Measurements from ENCODE around the gene RAX.
A peak's percentile ranks its signal among the peaks of the same experiment; 100 is the strongest.
"Not testable (repeated sequence)": the region's sequence is repeated elsewhere in the genome, so short reads cannot be mapped to it uniquely, and the experiment has no call there.

RAX gene

DNA sequence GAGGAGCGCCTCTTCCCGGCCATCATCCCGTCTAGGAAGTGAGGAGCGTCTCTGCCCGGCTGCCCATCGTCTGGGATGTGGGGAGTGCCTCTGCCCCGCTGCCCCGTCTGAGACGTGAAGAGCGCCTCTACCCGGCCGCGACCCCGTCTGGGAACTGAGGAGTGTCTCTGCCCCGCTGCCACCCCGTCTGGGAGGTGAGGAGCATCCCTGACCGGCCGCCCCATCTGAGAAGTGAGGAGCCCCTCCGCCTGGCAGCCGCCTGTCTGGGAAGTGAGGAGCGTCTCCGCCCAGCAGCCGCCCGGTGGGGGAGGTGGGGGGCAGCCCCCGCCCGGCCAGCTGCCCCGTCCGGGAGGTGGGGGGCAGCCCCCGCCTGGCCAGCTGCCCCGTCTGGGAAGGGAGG lies 17.8 kb downstream of the RAX start:
- ATAC-seq (replicated peaks); H3K4me3 Mint-ChIP-seq; DNase-seq; H3K9me3 Mint-ChIP-seq; H3K4me1 Mint-ChIP-seq (ENCODE audit: low read depth in 2 of 2); H3K36me3 Mint-ChIP-seq (ENCODE audit: insufficient read depth); H3K27ac Mint-ChIP-seq: not testable (repeated sequence)
- H3K27me3 Mint-ChIP-seq: peaks cover 45 to 77% of the 10 kb centered on the region in 2 donors

DNA sequence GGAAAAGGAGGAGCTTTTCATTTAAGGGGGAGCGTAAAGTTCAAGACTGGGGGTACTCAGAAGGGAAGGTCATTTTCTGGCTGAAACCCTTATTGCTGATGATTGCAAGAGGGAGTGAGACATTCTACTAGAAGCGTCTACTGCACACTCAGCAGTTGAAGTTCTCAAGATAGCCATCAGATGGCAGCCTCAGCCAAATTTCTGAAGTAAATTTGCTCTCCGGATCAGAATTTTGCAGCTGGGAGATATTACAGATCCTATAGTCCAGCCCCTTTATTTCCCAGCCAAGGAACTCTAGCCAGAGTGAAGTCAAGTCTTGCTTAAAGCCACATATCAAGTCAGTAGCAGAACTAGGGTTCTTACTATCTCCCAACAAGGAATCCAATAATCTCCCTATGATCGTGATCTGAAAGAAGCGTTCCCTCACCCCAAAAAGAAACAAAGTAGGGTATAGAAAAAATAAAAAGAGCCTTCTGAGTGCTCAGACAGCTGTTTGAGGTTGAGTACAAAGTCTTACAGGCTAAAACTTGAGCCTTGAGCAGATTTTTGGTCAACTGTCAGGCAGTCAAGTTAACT lies 24.0 kb downstream of the RAX start:
- ATAC-seq (replicated peaks) (no peak), DNase-seq (peak in 1 of 3 experiments; percentile 9)
- Mint-ChIP-seq H3K4me1 (ENCODE audit: low read depth in 2 of 2) (no peaks in the 10 kb centered on the region), H3K36me3 (ENCODE audit: insufficient read depth) (no peaks in the 10 kb centered on the region), H3K27me3 (peaks cover 51 to 57% of the 10 kb centered on the region in 2 donors), H3K4me3 (no peak overlapping the region), H3K27ac (no peak overlapping the region), H3K9me3 (no peaks in the 10 kb centered on the region)

DNA sequence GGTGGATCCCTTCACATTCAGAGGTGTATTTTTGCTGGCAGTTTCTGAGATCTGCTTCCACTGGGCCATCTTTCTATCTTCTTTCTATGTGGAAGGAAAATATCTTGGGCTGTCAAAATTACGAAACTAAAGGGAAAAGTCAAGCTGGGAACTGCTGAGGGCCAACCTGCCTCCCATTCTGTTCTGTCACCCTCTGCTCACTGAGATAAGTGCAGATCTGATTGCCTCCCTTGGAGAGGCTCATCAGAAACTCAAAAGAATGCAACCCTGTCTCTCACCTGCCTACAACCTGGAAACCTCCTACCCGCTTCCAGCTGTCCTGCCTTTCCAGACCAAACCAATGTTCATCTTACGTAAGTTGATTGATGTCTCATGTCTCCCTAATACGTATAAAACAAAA lies 26.5 kb downstream of the RAX start:
- H3K4me1 Mint-ChIP-seq (ENCODE audit: low read depth in 2 of 2): no peaks in the 10 kb centered on the region
- H3K36me3 Mint-ChIP-seq (ENCODE audit: insufficient read depth): no peaks in the 10 kb centered on the region
- no peak for ATAC-seq (replicated peaks)
- no peaks in the 10 kb centered on the region for H3K9me3 Mint-ChIP-seq
- H3K27ac Mint-ChIP-seq: no peak overlapping the region
- H3K27me3 Mint-ChIP-seq: peaks cover 32 to 49% of the 10 kb centered on the region in 2 donors
- no peak overlapping the region for H3K4me3 Mint-ChIP-seq
- no peak for DNase-seq

DNA sequence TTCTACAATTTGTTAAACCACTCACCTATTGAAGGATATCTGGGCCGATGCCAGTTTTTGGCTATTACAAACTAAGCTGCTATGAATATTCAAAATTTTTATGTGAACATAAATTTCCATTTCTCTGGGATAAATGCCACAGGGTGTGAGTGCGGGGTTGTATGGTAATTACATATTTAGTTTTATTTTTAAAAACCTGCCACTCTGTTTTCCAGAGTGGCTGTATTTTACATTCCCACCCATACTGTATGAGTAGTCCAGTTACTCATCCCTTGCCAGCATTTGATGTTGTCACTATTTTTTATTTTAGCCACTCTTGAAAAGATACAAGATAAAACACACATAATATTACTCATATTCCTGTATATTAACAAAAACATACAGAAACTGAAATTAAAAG lies 30.3 kb downstream of the RAX start:
- Mint-ChIP-seq H3K27ac (no peak overlapping the region), H3K36me3 (ENCODE audit: insufficient read depth) (no peaks in the 10 kb centered on the region), H3K9me3 (peaks cover 0 to 2% of the 10 kb centered on the region in 2 donors), H3K4me3 (no peak overlapping the region), H3K4me1 (ENCODE audit: low read depth in 2 of 2) (no peaks in the 10 kb centered on the region), H3K27me3 (peaks cover 29 to 39% of the 10 kb centered on the region in 2 donors)
- DNase-seq (no peak), ATAC-seq (replicated peaks) (no peak)

DNA sequence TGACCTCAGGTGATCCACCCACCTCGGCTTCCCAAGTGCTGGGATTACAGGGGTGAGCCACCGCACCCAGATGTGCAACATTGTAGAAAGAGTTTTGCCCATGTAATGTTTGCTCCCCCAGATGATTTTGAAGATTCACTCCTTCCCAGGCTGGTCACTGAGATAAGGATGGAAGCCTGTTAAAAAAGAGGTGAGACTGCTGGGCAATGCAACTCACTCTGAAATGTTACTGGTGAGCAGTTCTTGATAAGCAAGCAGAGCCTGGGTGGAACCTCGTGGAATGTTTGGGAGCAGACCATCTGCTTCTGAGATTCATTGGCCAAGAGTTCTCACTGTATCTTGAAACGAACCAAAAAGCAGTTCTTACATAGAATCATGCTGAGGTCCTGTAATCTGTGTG lies 33.6 kb downstream of the RAX start:
- Mint-ChIP-seq H3K27me3 (peaks cover 31 to 39% of the 10 kb centered on the region in 2 donors), H3K4me3 (no peak overlapping the region), H3K4me1 (ENCODE audit: low read depth in 2 of 2) (no peaks in the 10 kb centered on the region), H3K36me3 (ENCODE audit: insufficient read depth) (no peaks in the 10 kb centered on the region), H3K9me3 (peaks cover 0 to 2% of the 10 kb centered on the region in 2 donors), H3K27ac (no peak overlapping the region)
- no peak for ATAC-seq (replicated peaks)
- no peak for DNase-seq

DNA sequence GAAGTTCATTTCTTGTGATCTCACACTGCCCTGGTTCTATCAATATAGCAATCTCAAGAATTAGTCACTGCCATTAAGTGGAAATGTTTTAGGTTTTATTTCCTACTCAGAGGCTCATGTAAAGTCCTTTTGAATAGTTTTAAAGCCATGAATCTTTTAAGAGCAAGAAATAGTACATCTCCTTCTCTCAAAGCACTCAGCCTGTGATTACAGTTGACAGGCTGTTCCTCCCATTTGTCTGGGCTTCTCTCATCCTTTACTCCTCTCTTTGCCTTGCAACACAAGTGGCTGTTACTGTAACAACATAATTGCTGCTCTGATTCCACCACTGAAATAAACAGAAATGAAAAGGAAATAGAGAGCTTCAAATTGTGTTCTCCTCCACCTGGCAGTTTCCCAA lies 34.9 kb downstream of the RAX start:
- Mint-ChIP-seq H3K36me3 (ENCODE audit: insufficient read depth) (no peaks in the 10 kb centered on the region), H3K9me3 (peaks cover 0 to 2% of the 10 kb centered on the region in 2 donors), H3K27me3 (peaks cover 21 to 39% of the 10 kb centered on the region in 2 donors), H3K4me1 (ENCODE audit: low read depth in 2 of 2) (no peaks in the 10 kb centered on the region), H3K4me3 (no peak overlapping the region), H3K27ac (no peak overlapping the region)
- ATAC-seq (replicated peaks) (no peak), DNase-seq (no peak)

DNA sequence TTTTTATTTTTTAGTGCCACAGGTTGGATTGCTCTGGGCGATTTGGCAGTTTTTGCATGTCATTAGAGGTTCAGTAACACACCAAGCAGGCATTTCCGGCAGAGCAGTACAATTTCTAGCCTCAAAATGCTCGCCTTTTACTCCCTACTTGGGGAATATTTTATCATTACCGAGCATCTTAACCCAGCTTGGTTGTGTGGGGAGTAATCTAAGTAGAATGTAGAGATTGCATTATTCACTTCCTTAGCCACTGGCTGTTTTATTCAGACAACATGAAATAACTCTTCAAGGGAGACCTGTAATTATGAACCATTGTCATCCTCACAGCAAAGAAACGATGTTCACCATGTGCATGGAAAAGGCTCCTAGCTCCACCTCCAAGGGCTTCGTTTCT lies 40.2 kb downstream of the RAX start:
- H3K4me3 Mint-ChIP-seq: no peak overlapping the region
- H3K27me3 Mint-ChIP-seq: peaks cover 49 to 61% of the 10 kb centered on the region in 2 donors
- H3K4me1 Mint-ChIP-seq (ENCODE audit: low read depth in 2 of 2): no peaks in the 10 kb centered on the region
- H3K27ac Mint-ChIP-seq: no peak overlapping the region
- no peak for ATAC-seq (replicated peaks)
- no peaks in the 10 kb centered on the region for H3K9me3 Mint-ChIP-seq
- DNase-seq: no peak
- H3K36me3 Mint-ChIP-seq (ENCODE audit: insufficient read depth): no peaks in the 10 kb centered on the region

DNA sequence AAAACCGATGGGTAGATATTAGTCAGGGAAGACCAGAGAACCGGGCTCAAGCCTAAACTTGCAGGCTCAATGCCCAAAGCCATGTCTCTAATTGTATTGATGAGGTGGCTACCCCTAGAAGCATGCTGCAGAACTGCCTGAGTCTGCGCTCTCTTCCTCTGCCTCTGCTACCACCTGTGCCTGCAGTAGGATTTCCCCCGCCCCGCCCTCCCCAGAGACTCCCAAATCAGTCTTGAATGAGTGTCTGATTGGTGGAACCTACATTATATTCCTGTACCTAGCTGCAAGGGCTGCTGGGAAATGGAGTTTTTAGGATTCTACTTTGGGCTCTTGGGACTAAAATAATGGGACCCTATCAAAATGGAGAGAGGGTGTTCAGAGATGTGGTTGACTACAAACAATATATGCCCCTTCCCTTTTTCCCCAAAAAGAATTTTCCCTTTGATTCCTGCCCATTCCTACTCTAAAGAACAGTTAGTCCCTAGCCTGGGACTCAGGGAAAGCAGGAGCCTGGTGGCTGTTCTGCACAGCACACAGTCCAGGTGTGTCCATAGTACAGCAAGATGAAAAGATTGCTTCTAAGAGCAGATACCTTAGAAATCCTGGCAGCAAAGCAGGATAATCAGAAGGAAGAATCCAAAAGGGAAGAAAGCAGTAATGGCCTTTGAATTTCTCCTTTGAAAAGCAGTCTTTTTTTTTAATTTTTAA lies 40.8 kb downstream of the RAX start:
- DNase-seq: no peak
- no peak overlapping the region for H3K27ac Mint-ChIP-seq
- no peaks in the 10 kb centered on the region for H3K9me3 Mint-ChIP-seq
- H3K4me1 Mint-ChIP-seq (ENCODE audit: low read depth in 2 of 2): no peaks in the 10 kb centered on the region
- no peak overlapping the region for H3K4me3 Mint-ChIP-seq
- H3K36me3 Mint-ChIP-seq (ENCODE audit: insufficient read depth): no peaks in the 10 kb centered on the region
- no peak for ATAC-seq (replicated peaks)
- H3K27me3 Mint-ChIP-seq: peaks cover 52 to 58% of the 10 kb centered on the region in 2 donors

DNA sequence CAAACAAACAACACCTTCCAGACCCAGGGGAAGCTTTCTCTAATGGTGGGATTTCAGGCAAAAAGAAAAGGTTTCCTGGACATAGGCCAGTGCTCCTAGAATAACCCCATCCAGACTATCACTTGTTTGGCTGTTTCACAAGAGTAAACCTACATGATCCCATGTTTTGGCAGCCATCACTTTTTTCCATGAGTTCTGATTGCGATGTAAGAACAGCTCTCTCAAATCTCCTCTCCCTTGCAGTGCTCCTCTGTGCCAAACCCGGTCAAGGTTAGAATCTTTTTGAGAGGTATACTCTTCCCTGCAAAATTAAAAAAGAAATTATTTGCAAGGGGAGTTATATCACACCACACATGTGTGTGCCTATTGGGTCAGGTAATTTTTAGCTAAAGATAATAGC lies 41.4 kb downstream of the RAX start:
- no peak overlapping the region for H3K4me3 Mint-ChIP-seq
- H3K4me1 Mint-ChIP-seq (ENCODE audit: low read depth in 2 of 2): no peaks in the 10 kb centered on the region
- ATAC-seq (replicated peaks) (no peak), DNase-seq (no peak)
- no peaks in the 10 kb centered on the region for H3K9me3 Mint-ChIP-seq
- H3K27me3 Mint-ChIP-seq: peaks cover 55 to 58% of the 10 kb centered on the region in 2 donors
- no peaks in the 10 kb centered on the region for H3K36me3 Mint-ChIP-seq (ENCODE audit: insufficient read depth)
- no peak overlapping the region for H3K27ac Mint-ChIP-seq

DNA sequence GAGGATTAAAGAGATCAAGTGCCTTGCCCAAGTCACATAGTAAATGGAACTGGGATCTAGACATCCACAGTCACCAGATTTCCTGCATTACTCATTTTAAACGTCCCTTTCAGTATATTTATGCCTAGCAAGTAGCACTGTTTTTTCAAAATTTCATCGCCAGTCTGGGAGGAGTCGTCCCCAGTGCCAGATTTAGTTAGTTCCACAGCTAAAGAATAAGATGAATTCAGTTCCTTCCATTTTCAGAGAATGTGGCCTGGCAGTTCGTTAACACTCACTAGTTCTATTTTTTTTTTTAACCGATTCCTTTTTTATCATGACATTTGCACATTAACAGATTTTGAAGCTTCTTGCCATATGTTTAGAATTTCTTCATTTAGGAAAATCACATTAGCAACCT lies 42.1 kb downstream of the RAX start:
- Mint-ChIP-seq H3K9me3 (no peaks in the 10 kb centered on the region), H3K27me3 (peaks cover 51% of the 10 kb centered on the region in 2 donors), H3K27ac (no peak overlapping the region), H3K4me3 (no peak overlapping the region), H3K36me3 (ENCODE audit: insufficient read depth) (no peaks in the 10 kb centered on the region), H3K4me1 (ENCODE audit: low read depth in 2 of 2) (no peaks in the 10 kb centered on the region)
- ATAC-seq (replicated peaks) (no peak), DNase-seq (no peak)

DNA sequence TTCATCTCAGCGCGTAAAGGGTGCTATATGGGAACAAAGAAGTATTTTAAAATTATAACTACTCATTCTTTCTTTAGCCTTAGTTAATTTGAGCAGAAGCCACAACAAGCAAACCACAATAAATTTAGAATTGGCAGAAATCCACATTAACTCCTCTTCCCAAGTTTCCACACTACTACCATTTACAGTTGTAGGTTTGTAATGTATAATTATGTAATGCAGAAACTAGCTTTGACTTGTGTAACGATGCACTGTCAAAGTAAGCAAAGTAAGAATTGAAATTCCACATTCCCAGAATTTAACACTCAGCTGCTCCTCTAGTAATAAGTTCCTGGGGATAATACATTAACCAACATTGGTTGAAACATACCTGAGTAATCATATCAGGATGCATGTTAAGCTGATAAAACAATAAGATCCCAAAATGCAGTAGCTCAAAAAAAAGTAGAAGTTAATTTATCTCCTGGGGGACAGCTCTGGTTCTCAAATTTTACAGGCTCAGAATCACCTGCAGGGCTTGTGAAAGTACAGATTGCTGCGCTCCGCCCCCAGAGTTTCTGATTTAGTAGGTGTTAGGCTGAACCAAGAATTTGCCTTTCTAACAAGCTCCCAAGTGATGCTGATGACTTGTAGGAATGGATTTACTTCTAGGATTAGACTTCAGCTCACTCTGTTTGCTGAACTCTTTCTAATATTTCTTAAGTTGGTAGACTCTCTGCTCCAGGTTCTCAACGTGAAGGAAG lies 43.4 kb downstream of the RAX start:
- H3K27ac Mint-ChIP-seq: no peak overlapping the region
- H3K4me1 Mint-ChIP-seq (ENCODE audit: low read depth in 2 of 2): no peaks in the 10 kb centered on the region
- H3K4me3 Mint-ChIP-seq: no peak overlapping the region
- no peaks in the 10 kb centered on the region for H3K36me3 Mint-ChIP-seq (ENCODE audit: insufficient read depth)
- peaks cover 45 to 59% of the 10 kb centered on the region in 2 donors for H3K27me3 Mint-ChIP-seq
- ATAC-seq (replicated peaks) (no peak), DNase-seq (no peak)
- no peaks in the 10 kb centered on the region for H3K9me3 Mint-ChIP-seq

DNA sequence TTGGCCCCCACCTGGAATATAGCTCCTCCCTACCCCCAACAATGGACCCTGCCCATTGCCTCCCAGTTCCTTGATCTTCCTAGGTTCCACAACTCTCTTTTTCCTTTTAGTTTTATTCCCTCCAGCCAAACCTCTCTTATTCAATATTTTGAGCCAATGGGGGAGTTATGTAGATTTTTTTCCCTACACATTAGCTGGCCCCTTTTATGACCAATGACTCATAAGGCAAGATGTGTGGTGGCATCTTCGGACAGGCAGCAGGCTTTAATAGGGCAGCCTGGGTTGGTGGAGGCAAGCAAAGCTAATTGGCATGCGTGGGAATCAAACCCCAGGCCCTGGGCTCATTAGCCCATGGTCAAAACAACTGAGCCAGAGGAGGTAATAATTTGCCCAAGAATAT lies 44.1 kb downstream of the RAX start:
- Mint-ChIP-seq H3K27me3 (peaks cover 45 to 59% of the 10 kb centered on the region in 2 donors), H3K4me3 (no peak overlapping the region)

DNA sequence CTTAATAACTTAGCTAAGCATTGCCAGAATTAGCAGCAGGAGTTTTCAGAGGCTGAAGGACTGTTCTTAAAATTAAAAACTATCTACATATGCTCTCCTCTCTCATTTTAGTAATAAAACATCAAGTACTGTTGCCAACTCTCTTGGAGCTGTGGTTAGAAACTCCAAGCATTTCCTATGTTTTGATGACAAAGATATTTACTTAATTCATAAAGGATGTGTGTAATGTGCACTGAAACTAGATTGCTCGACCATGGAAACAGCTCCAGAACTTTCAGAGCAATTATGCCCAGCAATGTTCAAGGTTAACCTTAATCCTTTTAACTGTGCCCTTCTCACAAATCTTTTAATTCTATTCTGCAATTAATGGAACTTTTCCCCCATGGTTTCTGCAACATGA lies 44.9 kb downstream of the RAX start:
- no peak overlapping the region for H3K4me3 Mint-ChIP-seq
- H3K27ac Mint-ChIP-seq: no peak overlapping the region
- H3K9me3 Mint-ChIP-seq: no peaks in the 10 kb centered on the region
- H3K27me3 Mint-ChIP-seq: peaks cover 45 to 66% of the 10 kb centered on the region in 2 donors
- DNase-seq (no peak), ATAC-seq (replicated peaks) (no peak)
- no peaks in the 10 kb centered on the region for H3K4me1 Mint-ChIP-seq (ENCODE audit: low read depth in 2 of 2)
- H3K36me3 Mint-ChIP-seq (ENCODE audit: insufficient read depth): no peaks in the 10 kb centered on the region

More for the DNA sequence above, 44.1 kb downstream of the RAX start:
- no peaks in the 10 kb centered on the region for H3K4me1 Mint-ChIP-seq (ENCODE audit: low read depth in 2 of 2)
- H3K9me3 Mint-ChIP-seq: no peaks in the 10 kb centered on the region
- H3K36me3 Mint-ChIP-seq (ENCODE audit: insufficient read depth): no peaks in the 10 kb centered on the region
- no peak overlapping the region for H3K27ac Mint-ChIP-seq
- DNase-seq: no peak
- ATAC-seq (replicated peaks): no peak

DNA sequence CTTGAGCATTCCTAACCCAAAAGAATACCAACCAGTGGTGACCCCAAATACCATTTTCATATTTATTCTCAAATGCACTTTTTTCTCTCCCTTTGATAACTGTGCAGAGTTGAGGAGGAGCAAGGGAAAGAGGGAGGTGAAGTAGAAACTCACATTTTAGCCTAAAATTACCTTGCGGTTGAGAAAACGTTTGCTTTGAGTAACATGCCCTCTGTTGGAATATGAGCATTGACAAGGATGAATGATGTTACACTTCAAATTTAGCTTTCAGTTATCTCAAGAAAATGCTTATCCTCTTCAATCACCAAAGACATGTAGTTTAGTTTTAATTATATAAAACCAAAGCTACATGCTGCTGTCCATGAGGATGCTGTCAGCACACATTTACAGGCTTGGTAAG lies 50.9 kb downstream of the RAX start:
- DNase-seq (no peak), ATAC-seq (replicated peaks) (no peak)
- H3K27ac Mint-ChIP-seq: no peak overlapping the region
- H3K4me1 Mint-ChIP-seq (ENCODE audit: low read depth in 2 of 2): peaks cover 7 to 11% of the 10 kb centered on the region in 2 donors
- peaks cover 61 to 84% of the 10 kb centered on the region in 2 donors for H3K27me3 Mint-ChIP-seq
- H3K36me3 Mint-ChIP-seq (ENCODE audit: insufficient read depth): no peaks in the 10 kb centered on the region
- H3K9me3 Mint-ChIP-seq: no peaks in the 10 kb centered on the region
- H3K4me3 Mint-ChIP-seq: no peak overlapping the region

Data from effector memory CD8-positive, alpha-beta T cell (primary cell).